KMS-11 (cell line): Measurements from ENCODE around the gene SFR1.

Experiments
- H2AFZ ChIP-seq: fragments of 200-600 bp; sonication (generic); 2 replicates; pipeline ENCODE4 v1.6.1; 2016; ENCODE audit warnings: antibody characterized with exemption, mixed run types, low read depth
- H3K27ac ChIP-seq: fragments of 200-600 bp; sonication (generic); 2 replicates; pipeline ENCODE4 v1.6.1; 2016; ENCODE audit warnings: mild to moderate bottlenecking, mixed run types
- H3K27me3 ChIP-seq: fragments of 200-600 bp; sonication (generic); 2 replicates; pipeline ENCODE4 v1.6.1; 2017; ENCODE audit warnings: mild to moderate bottlenecking, low read depth, mixed run types, moderate library complexity; ENCODE audit not compliant: insufficient read depth
- H3K36me3 ChIP-seq: fragments of 200-600 bp; sonication (generic); 2 replicates; pipeline ENCODE4 v1.6.1; 2017; ENCODE audit warnings: mild to moderate bottlenecking, mixed run types; ENCODE audit not compliant: insufficient read depth
- H3K4me1 ChIP-seq: fragments of 200-600 bp; sonication (generic); 2 replicates; pipeline ENCODE4 v1.6.1; 2016; ENCODE audit warnings: mild to moderate bottlenecking, low read depth, mixed run types; ENCODE audit not compliant: poor library complexity, severe bottlenecking
- H3K4me2 ChIP-seq: fragments of 200-600 bp; sonication (generic); 2 replicates; pipeline ENCODE4 v1.7.0; 2016; ENCODE audit warnings: mild to moderate bottlenecking, mixed run types
- H3K4me3 ChIP-seq: fragments of 200-600 bp; sonication (generic); IDR thresholded peaks from 2 replicates; pipeline ENCODE4 v1.6.1; 2017; ENCODE audit warnings: low read depth, low read length, mixed read lengths; ENCODE audit not compliant: insufficient read depth
- H3K79me2 ChIP-seq: fragments of 200-600 bp; sonication (generic); 2 replicates; pipeline ENCODE4 v1.6.1; 2016; ENCODE audit warnings: low read depth, mixed run types; ENCODE audit not compliant: insufficient read depth
- H3K9ac ChIP-seq: fragments of 200-600 bp; sonication (generic); 2 replicates; pipeline ENCODE4 v1.6.1; 2016; ENCODE audit warnings: mild to moderate bottlenecking, mixed run types
- H4K20me1 ChIP-seq: fragments of 200-600 bp; sonication (generic); 2 replicates; pipeline ENCODE4 v1.6.1; 2016; ENCODE audit warnings: mild to moderate bottlenecking, mixed run types; ENCODE audit not compliant: insufficient read depth
- CTCF ChIP-seq: fragments of 200-600 bp; sonication (generic); conservative IDR thresholded peaks from 2 replicates; pipeline ENCODE4 v1.6.1; 2017; ENCODE audit warnings: low read depth, mild to moderate bottlenecking, antibody characterized with exemption, low read length, moderate library complexity, mixed read lengths

SFR1 gene

GRCh38 chr10:104104418-104104817 is 17.6 kb upstream of the SFR1 start:
- Histone ChIP-seq H3K4me2 (no peak overlapping the region), H3K79me2 (no peaks in the 10 kb centered on the region), H2AFZ (no peak overlapping the region), H3K4me3 (no peak overlapping the region), H3K4me1 (no peaks in the 10 kb centered on the region), H4K20me1 (no peaks in the 10 kb centered on the region), H3K27me3 (no peaks in the 10 kb centered on the region), H3K9ac (no peak overlapping the region), H3K36me3 (no peaks in the 10 kb centered on the region), H3K27ac (no peak overlapping the region)
- no peak for TF ChIP-seq CTCF

GRCh38 chr10:104104926-104105325 is 17.0 kb upstream of the SFR1 start:
- H2AFZ ChIP-seq: no peak overlapping the region
- H3K4me2 ChIP-seq: no peak overlapping the region
- no peaks in the 10 kb centered on the region for H3K27me3 ChIP-seq
- no peaks in the 10 kb centered on the region for H4K20me1 ChIP-seq
- H3K27ac ChIP-seq: no peak overlapping the region
- no peak overlapping the region for H3K9ac ChIP-seq
- no peaks in the 10 kb centered on the region for H3K4me1 ChIP-seq
- no peaks in the 10 kb centered on the region for H3K79me2 ChIP-seq
- no peak overlapping the region for H3K4me3 ChIP-seq
- H3K36me3 ChIP-seq: no peaks in the 10 kb centered on the region
- TF ChIP-seq CTCF: no peak

- no peak overlapping the region for H2AFZ ChIP-seq
- H3K9ac ChIP-seq: no peak overlapping the region
- no peak for TF ChIP-seq CTCF
- no peaks in the 10 kb centered on the region for H3K36me3 ChIP-seq
- no peaks in the 10 kb centered on the region for H4K20me1 ChIP-seq
- H3K27ac ChIP-seq: no peak overlapping the region
- H3K4me2 ChIP-seq: no peak overlapping the region
- no peaks in the 10 kb centered on the region for H3K4me1 ChIP-seq
- no peak overlapping the region for H3K4me3 ChIP-seq
- no peaks in the 10 kb centered on the region for H3K27me3 ChIP-seq
- H3K79me2 ChIP-seq: no peaks in the 10 kb centered on the region
Measured at GRCh38 chr10:104109908-104110662, 11.9 kb upstream of the SFR1 start.

- Histone ChIP-seq H3K27me3 (no peaks in the 10 kb centered on the region), H3K79me2 (no peaks in the 10 kb centered on the region), H3K4me2 (no peak overlapping the region), H3K9ac (no peak overlapping the region), H3K4me3 (no peak overlapping the region), H3K36me3 (no peaks in the 10 kb centered on the region), H2AFZ (no peak overlapping the region), H3K4me1 (no peaks in the 10 kb centered on the region), H3K27ac (no peak overlapping the region), H4K20me1 (no peaks in the 10 kb centered on the region)
- TF ChIP-seq CTCF: no peak
Measured at GRCh38 chr10:104113376-104113956, 8.5 kb upstream of the SFR1 start.
